T-helper 2 cell treated with Interferon-gamma antibody and Interleukin-4, amounts not matched to agents 5 μg/mL and 100 μg/mL, for 36 hours (primary cell): ENCODE results near the gene ST6GALNAC2.
"Not testable (repeated sequence)": the region's sequence is repeated elsewhere in the genome, so short reads cannot be mapped to it uniquely, and the experiment has no call there.

Source experiments
- DNase-seq: peaks from one replicate; pipeline ENCODE4 v3.0.0; 2021; ENCODE audit warnings: low spot score
- H3K27ac Mint-ChIP-seq: one replicate; pipeline ENCODE4 v1.8.0; 2021; ENCODE audit warnings: mild to moderate bottlenecking, mixed read lengths
- H3K27me3 Mint-ChIP-seq: one replicate; pipeline ENCODE4 v1.8.0; 2021; ENCODE audit warnings: low read depth, mixed read lengths
- H3K36me3 Mint-ChIP-seq: one replicate; pipeline ENCODE4 v1.8.0; 2021; ENCODE audit warnings: low read depth, mixed read lengths
- H3K4me1 Mint-ChIP-seq: one replicate; pipeline ENCODE4 v1.8.0; 2021; ENCODE audit warnings: low read depth, mixed read lengths
- H3K4me3 Mint-ChIP-seq: one replicate; pipeline ENCODE4 v1.8.0; 2022; ENCODE audit warnings: mild to moderate bottlenecking, moderate library complexity, mixed read lengths
- H3K9me3 Mint-ChIP-seq: one replicate; pipeline ENCODE4 v1.8.0; 2021; ENCODE audit warnings: mixed read lengths

ST6GALNAC2 gene

GRCh38 chr17:76612977-76613851 is 27.6 kb upstream of the ST6GALNAC2 start:
- DNase-seq = no peak
- Mint-ChIP-seq H3K36me3 (no peaks in the 10 kb centered on the region), H3K4me3 (no peak overlapping the region), H3K27me3 (peaks cover 8% of the 10 kb centered on the region), H3K27ac (no peak overlapping the region), H3K9me3 (no peaks in the 10 kb centered on the region), H3K4me1 (no peaks in the 10 kb centered on the region)

GRCh38 chr17:76612465-76612864 is 26.8 kb upstream of the ST6GALNAC2 start:
- no peaks in the 10 kb centered on the region for H3K9me3 Mint-ChIP-seq
- H3K4me1 Mint-ChIP-seq = no peaks in the 10 kb centered on the region
- H3K4me3 Mint-ChIP-seq = no peak overlapping the region
- no peak for DNase-seq
- H3K27me3 Mint-ChIP-seq = peaks cover 4% of the 10 kb centered on the region
- H3K27ac Mint-ChIP-seq = no peak overlapping the region
- H3K36me3 Mint-ChIP-seq = no peaks in the 10 kb centered on the region

GRCh38 chr17:76611758-76612157 is 26.1 kb upstream of the ST6GALNAC2 start:
- H3K27me3 Mint-ChIP-seq = no peaks in the 10 kb centered on the region
- H3K4me3 Mint-ChIP-seq = no peak overlapping the region
- no peaks in the 10 kb centered on the region for H3K4me1 Mint-ChIP-seq
- H3K27ac Mint-ChIP-seq = no peak overlapping the region
- H3K9me3 Mint-ChIP-seq = no peaks in the 10 kb centered on the region
- no peak for DNase-seq
- H3K36me3 Mint-ChIP-seq = no peaks in the 10 kb centered on the region

GRCh38 chr17:76611080-76611749 is 25.6 kb upstream of the ST6GALNAC2 start:
- H3K4me3 Mint-ChIP-seq, DNase-seq, H3K27me3 Mint-ChIP-seq, H3K27ac Mint-ChIP-seq, H3K9me3 Mint-ChIP-seq, H3K36me3 Mint-ChIP-seq, H3K4me1 Mint-ChIP-seq: not testable (repeated sequence)

- not testable (repeated sequence) for H3K4me3 Mint-ChIP-seq, H3K36me3 Mint-ChIP-seq, DNase-seq, H3K4me1 Mint-ChIP-seq, H3K27ac Mint-ChIP-seq
- Mint-ChIP-seq H3K27me3 (peaks cover 11% of the 10 kb centered on the region), H3K9me3 (peaks cover 12% of the 10 kb centered on the region)
Measured at GRCh38 chr17:76606685-76607084, 21.0 kb upstream of the ST6GALNAC2 start.

- H3K27ac Mint-ChIP-seq = peak overlapping the region; percentile 61
- H3K4me3 Mint-ChIP-seq = peak overlapping the region; percentile 63
- H3K4me1 Mint-ChIP-seq = peaks cover 20% of the 10 kb centered on the region
- peaks cover 16% of the 10 kb centered on the region for H3K27me3 Mint-ChIP-seq
- peaks cover 12% of the 10 kb centered on the region for H3K9me3 Mint-ChIP-seq
- peaks cover 4% of the 10 kb centered on the region for H3K36me3 Mint-ChIP-seq
- DNase-seq = no peak
Measured at GRCh38 chr17:76601065-76601464, 15.4 kb upstream of the ST6GALNAC2 start.

- Mint-ChIP-seq H3K27me3 (peaks cover 16% of the 10 kb centered on the region), H3K9me3 (peaks cover 12% of the 10 kb centered on the region), H3K27ac (no peak overlapping the region), H3K4me3 (no peak overlapping the region), H3K36me3 (peaks cover 4% of the 10 kb centered on the region), H3K4me1 (peaks cover 20% of the 10 kb centered on the region)
- no peak for DNase-seq
Measured at GRCh38 chr17:76599694-76600460, 14.2 kb upstream of the ST6GALNAC2 start.

GRCh38 chr17:76598004-76598439 is 12.4 kb upstream of the ST6GALNAC2 start:
- no peak for DNase-seq
- no peak overlapping the region for H3K4me3 Mint-ChIP-seq
- H3K27me3 Mint-ChIP-seq = peaks cover 17% of the 10 kb centered on the region
- H3K36me3 Mint-ChIP-seq = peaks cover 4% of the 10 kb centered on the region
- H3K9me3 Mint-ChIP-seq = peaks cover 11% of the 10 kb centered on the region
- H3K4me1 Mint-ChIP-seq = peaks cover 20% of the 10 kb centered on the region
- H3K27ac Mint-ChIP-seq = no peak overlapping the region

GRCh38 chr17:76597156-76598003 is 11.7 kb upstream of the ST6GALNAC2 start:
- H3K27me3 Mint-ChIP-seq = peaks cover 11% of the 10 kb centered on the region
- H3K4me1 Mint-ChIP-seq = peaks cover 20% of the 10 kb centered on the region
- no peak for DNase-seq

GRCh38 chr17:76594690-76595089 is 9.0 kb upstream of the ST6GALNAC2 start:
- no peak overlapping the region for H3K4me3 Mint-ChIP-seq
- H3K36me3 Mint-ChIP-seq = no peaks in the 10 kb centered on the region
- no peak overlapping the region for H3K27ac Mint-ChIP-seq
- DNase-seq = no peak
- H3K27me3 Mint-ChIP-seq = peaks cover 19% of the 10 kb centered on the region
- H3K9me3 Mint-ChIP-seq = no peaks in the 10 kb centered on the region
- H3K4me1 Mint-ChIP-seq = peaks cover 6% of the 10 kb centered on the region

More at GRCh38 chr17:76597156-76598003, 11.7 kb upstream of the ST6GALNAC2 start:
- Mint-ChIP-seq H3K27ac (no peak overlapping the region), H3K36me3 (peaks cover 4% of the 10 kb centered on the region), H3K4me3 (no peak overlapping the region), H3K9me3 (peaks cover 5% of the 10 kb centered on the region)

- no peak overlapping the region for H3K4me3 Mint-ChIP-seq
- H3K27me3 Mint-ChIP-seq = peaks cover 25% of the 10 kb centered on the region
- no peaks in the 10 kb centered on the region for H3K36me3 Mint-ChIP-seq
- H3K9me3 Mint-ChIP-seq = no peaks in the 10 kb centered on the region
- DNase-seq = no peak
- H3K4me1 Mint-ChIP-seq = peaks cover 6% of the 10 kb centered on the region
- peak overlapping the region; percentile 2 for H3K27ac Mint-ChIP-seq
Measured at GRCh38 chr17:76593959-76594358, 8.3 kb upstream of the ST6GALNAC2 start.

- Mint-ChIP-seq H3K36me3 (no peaks in the 10 kb centered on the region), H3K27ac (no peak overlapping the region), H3K9me3 (no peaks in the 10 kb centered on the region), H3K4me1 (peaks cover 4% of the 10 kb centered on the region), H3K27me3 (peaks cover 28% of the 10 kb centered on the region), H3K4me3 (no peak overlapping the region)
- no peak for DNase-seq
Measured at GRCh38 chr17:76593384-76593826, 7.7 kb upstream of the ST6GALNAC2 start.

GRCh38 chr17:76588182-76588581 is 2.5 kb upstream of the ST6GALNAC2 start:
- H3K4me1 Mint-ChIP-seq = no peaks in the 10 kb centered on the region
- no peaks in the 10 kb centered on the region for H3K36me3 Mint-ChIP-seq
- no peak for DNase-seq
- no peak overlapping the region for H3K27ac Mint-ChIP-seq
- peaks cover 64% of the 10 kb centered on the region for H3K27me3 Mint-ChIP-seq
- no peak overlapping the region for H3K4me3 Mint-ChIP-seq
- no peaks in the 10 kb centered on the region for H3K9me3 Mint-ChIP-seq
